GM21528 (cell line): ENCODE results near the gene AXL.
"Not testable (repeated sequence)": the region's sequence is repeated elsewhere in the genome, so short reads cannot be mapped to it uniquely, and the experiment has no call there.

Experiments
- ATAC-seq: cut with Tn5 transposase; IDR thresholded peaks from one replicate; pipeline ENCODE4 v1.9.1; 2021; ENCODE audit warnings: mild to moderate bottlenecking, moderate library complexity; ENCODE audit not compliant: unreplicated experiment, low FRiP score

Gene AXL

DNA sequence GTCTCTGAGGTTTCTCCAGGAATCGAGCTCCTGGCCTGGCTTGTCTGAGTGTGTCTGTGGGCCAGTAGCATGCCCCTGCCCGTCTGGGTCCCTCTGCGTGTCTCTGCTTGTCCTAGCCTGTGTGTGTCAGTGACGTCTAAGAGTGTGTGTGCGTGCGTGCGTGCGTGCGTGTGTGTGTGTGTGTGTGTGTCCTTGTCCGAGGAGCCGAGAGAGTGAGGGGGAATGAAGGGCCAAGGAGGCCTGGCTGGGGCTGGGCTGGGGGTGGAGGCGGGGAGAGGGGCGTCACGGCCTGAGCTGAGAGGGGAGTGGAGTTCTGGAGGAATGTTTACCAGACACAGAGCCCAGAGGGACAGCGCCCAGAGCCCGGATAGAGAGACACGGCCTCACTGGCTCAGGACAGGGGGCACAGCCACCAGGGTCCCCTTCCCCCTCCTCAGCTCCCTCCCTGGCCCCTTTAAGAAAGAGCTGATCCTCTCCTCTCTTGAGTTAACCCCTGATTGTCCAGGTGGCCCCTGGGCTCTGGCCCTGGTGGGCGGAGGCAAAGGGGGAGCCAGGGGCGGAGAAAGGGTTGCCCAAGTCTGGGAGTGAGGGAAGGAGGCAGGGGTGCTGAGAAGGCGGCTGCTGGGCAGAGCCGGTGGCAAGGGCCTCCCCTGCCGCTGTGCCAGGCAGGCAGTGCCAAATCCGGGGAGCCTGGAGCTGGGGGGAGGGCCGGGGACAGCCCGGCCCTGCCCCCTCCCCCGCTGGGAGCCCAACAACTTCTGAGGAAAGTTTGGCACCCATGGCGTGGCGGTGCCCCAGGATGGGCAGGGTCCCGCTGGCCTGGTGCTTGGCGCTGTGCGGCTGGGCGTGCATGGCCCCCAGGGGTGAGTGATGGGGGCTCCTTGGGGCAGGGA is at the start of gene AXL:
AXL (plus strand) TSS at position 609 of the 893 bp plus-strand sequence; CDS start at position 779, 170 bp downstream.
- no peak for ATAC-seq

DNA sequence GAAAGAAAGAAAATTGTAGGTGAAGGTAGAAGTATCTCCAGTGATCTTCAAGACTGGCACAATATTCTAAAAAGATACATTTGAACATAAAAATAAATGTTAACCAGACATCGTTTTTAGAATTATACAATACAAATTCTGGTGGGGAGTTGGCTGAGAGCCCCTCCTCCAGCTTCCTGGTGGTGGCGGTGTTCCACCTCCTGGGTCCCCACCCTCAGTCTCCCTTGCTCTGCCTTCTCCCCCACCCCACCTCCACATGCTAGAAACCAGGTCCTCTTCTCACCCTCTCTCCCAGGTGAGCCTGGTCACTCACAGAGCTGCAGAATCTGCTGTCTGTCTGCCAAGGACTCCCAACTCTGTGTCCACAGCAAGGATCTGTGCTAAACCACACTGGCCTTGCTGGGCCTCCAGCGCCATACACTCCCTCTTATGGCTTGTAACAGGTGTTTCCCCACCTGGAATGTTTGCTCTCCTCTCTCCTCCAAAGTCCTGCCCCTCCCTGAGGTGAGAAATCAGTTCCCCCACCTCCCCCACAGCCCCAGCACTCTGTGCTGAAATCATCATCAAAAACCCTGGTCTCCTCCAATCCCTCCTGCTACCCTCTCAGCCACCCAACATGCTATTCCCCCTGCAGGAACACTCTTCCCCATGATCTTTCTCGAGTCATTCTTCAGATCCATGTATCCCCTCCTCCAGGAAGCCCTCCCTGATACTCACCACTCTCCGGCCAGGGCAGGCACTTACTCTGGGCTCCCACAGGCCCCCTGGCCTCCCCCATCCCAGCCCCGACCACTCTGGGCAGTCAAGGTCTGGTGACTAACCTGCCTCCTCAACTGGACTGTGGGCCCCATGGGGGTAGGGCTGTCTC is 46.5 kb upstream of the AXL start:
- no peak for ATAC-seq

DNA sequence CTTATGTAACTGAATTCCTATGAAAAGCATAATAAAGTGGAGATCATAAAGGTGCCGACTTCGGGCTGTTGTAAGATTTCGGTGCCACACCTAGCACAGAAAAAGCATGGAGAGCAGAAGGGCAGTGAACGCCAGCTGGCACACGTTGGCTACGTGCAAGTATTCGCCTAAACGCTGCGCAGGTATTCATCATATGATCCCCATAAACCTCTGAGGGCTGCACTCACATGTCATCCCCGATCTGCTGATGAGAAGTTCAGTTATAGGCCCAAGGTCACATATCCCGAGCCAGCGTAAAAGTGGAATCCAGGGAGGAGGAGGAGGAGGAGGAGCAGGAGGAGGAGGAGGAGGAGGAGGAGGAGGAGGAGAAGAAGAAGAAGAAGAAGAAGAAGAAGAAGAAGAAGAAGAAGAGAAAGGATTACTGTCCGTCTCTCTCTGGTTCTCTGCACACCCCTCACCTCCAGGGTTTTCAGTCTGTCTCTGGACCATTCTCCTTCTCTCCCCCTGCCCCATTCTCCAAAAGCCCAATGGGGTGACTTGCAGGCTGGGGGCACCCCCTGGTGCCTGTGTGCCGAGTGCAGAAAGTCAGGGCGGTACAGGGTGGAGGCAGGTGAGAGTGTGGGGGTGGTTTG is 44.6 kb upstream of the AXL start:
- no peak for ATAC-seq

DNA sequence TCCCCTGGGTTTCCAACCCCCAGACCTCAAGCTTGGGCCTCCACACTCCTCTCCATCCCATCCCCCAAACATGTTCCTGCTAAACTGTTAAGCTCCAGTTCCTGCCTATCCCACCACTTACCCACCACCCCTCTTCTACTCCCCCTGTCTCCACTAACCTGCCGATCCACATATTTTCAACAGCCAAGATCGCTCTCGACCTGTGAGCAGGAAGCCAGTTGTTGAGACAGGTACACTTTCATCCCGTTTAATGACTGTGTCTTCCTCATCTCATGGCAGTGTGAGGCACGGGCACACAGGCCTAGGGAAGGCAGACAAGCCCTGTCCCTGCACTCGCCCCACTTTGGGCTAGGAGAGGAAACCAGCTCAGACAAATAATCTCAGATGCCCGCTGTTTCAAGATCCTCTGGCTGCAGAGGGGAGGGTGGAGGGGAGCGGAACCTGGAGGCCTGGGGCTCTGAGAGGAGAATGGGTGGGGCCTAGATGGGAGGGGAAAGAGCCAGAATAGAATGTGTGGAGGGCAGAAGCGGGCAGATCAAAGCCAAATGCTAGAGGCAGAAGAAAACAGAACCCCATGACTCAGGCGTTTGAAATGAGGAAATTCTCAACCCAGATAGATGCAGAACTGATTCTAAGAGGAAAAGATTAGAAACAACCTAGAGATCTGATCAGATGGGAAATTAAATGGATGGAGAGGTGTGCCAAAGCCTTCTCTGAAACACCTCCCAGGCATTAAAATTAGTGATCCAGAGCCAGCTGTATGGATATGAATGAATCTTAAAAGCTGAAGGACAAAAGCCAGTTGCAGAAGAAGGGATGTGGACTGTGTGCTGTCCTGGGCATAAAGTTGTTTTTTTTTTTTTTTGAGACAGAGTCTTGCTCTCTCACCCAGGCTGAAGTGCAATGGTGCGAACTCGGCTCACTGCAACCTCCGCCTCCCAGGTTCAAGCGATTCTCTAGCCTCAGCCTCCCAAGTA is 42.9 kb upstream of the AXL start:
- no peak for ATAC-seq

DNA sequence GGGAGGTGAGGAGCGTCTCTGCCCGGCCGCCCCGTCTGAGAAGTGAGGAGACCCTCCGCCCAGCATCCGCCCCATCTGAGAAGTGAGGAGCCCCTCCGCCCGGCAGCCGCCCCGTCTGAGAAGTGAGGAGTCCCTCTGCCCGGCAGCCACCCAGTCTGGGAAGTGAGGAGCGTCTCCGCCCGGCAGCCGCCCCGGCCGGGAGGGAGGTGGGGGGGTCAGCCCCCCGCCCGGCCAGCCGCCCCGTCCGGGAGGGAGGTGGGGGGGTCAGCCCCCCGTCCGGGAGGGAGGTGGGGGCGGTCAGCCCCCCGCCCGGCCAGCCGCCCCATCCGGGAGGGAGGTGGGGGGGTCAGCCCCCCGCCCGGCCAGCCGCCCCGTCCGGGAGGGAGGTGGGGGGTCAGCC is 38.9 kb upstream of the AXL start:
- ATAC-seq: not testable (repeated sequence)

DNA sequence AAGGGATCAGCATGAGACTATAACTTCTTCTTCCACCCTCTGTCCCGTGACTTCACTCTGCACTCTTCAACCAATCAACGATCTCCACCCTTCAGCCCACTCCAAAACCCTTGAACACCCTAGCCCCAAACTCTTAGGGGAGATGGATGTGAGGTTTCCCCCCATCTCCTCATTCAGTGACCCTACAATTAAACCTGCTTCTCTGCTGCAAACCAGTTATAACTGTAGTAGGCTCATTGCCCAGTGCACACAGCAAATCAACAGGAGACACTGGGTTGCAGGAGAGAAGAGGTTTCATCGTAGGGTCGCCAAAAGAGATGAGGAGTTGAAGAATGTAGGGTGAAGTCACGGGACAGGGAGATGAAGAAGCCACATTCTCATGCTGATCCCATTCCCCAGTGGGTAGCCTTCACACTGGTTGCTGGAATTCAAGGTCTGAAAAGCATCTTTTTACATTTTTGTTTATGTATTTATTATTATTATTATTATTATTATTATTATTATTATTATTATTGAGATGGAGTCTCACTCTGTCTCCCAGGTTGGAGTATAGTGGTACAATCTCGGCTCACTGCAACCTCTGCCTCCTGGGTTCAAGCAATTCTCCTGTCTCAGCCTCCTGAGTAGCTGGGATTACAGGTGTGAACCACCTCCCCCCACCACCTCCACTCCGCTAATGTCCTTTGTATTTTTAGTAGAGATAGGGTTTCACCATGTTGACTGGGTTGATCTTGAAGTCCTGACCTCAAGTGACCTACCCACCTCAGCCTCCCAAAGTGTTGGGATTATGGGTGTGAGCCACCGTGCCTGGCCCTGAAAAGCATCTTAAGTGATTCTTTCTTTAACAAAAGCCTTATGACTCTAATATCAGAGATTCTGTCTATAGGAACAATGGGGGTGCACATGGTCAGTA is 31.8 kb upstream of the AXL start:
- no peak for ATAC-seq

GRCh38 chr19:41187884-41188279 is 31.1 kb upstream of the AXL start:
- ATAC-seq: no peak

DNA sequence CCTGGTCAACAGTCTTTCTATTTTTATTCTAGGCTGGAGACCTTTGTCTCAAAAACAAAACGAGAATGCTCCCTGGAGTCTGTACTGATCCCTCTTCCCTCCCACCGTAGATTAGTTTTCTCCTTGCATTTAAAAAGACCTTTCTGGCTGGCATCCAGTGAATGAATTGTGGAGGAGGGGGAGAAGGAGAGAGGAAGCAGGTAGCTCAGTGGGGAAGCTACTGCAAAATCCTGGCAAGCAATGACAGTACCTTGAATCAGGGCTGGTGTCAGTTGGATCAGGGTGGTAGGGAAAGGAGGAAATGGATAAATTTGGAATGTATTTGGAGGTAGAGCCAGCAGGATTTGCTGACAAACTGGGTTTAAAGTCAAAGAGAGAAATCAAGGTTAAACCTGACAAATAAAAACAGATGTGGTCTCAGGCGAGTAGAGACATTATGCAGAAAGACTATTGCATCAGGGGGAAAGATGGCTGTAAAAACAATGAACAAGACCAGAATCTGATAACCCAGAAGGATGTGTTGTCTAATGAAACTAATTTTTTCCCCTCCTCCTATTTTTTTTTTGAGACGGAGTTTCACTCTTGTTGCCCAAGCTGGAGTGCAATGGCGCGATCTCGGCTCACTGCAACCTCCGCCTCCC is 29.5 kb upstream of the AXL start:
- ATAC-seq: no peak

- no peak for ATAC-seq
Observed at GRCh38 chr19:41192574-41193429, 26.2 kb upstream of the AXL start, which contains the start of gene CYP2S1. Gene CYP2S1, plus strand, starts transcription at chr19:41193219. Its CDS starts 46 bp downstream, at chr19:41193265.

DNA sequence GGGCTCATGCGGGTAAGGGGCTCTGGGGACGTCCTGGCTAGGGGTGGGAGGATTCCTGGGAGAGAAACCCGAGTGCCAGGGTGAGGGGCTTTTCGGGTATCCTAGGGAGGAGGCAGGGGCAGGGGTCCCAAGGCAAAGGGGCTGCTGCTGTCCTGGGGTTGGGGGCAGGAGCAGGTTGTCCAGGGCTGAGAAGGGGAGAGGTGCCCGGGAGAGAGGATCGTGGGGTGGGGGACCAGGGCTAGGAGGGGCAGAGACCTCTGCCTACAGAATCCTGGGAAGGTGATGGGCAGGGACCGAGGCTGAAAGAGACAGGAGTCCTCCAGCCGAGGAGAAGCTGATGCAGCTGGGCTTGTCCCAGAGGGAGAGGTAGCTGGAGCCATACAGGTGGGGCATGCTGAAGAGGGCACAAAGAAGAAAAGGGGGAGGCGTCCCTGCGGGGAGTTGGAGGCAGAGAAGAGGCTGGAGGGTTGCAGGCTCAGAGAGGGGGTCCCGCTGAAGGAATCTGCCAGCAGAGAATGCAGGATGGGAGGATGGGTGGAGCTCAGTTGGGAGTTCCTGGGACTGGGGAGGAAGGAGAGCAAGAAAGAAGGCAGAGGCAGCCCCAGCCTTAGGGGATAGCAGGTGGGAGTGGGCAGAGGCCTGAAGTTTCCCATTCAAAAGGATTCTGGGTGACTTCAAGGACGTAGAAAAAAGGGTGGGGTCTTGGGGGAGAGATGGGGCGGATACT is 25.4 kb upstream of the AXL start:
- no peak for ATAC-seq

DNA sequence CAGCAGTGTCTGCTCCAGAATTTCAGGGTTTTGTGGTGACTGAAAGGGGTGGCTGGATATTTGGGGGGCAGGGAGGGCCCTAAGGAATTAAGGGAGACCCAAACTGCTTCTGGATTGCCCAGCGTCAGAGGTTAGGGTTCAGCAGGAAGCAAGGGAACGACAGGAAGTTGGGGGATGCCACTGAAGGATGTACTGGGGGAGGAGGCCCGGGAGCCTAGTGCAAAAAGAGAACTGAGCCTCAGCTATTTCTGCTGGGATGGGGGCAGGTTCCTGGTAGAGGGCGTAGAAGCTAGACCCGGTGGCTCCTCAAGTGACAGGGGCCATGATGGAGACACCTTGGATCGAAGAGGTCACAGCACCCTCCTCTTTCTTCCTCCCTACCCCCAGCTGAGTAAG is 24.9 kb upstream of the AXL start:
- no peak for ATAC-seq

GRCh38 chr19:41195675-41196497 is 23.1 kb upstream of the AXL start:
- no peak for ATAC-seq

GRCh38 chr19:41198559-41198958 is 20.5 kb upstream of the AXL start:
- ATAC-seq: no peak

- ATAC-seq: no peak
Observed at GRCh38 chr19:41203371-41203770, 15.7 kb upstream of the AXL start.

- ATAC-seq: not testable (repeated sequence)
Observed at GRCh38 chr19:41204338-41204737, 14.7 kb upstream of the AXL start.

- no peak for ATAC-seq
Observed at GRCh38 chr19:41205995-41206394, 13.0 kb upstream of the AXL start.
